HepG2 (cell line): ENCODE results near the gene SEPTIN2. TPM values are rescaled to one million over a fixed set of nuclear protein-coding genes. Genes with fewer than 3 reads are reported as not detected.

Source experiments
- ADNP ChIP-seq: sonication (generic); formaldehyde crosslinking; IDR thresholded peaks from 2 replicates; pipeline ENCODE4 v1.4.0; 2020; ENCODE audit warnings: missing genetic modification reagents
- FOXP1 ChIP-seq, 2 experiments: fragments of 450-650 bp in 1 of 2; IDR thresholded peaks; 2 replicates each; pipeline ENCODE4 v1.6.1; 2017 to 2018; ENCODE audit warnings: antibody characterized with exemption in 1 of 2
- HNRNPH1 ChIP-seq: fragments of 200-400 bp; formaldehyde crosslinking; optimal IDR thresholded peaks from 2 replicates; pipeline ENCODE3; 2017; ENCODE audit warnings: mild to moderate bottlenecking, low read depth, low read length
- HOXD1 ChIP-seq: sonication (generic); formaldehyde crosslinking; IDR thresholded peaks from 2 replicates; pipeline ENCODE4 v1.5.0; 2020; ENCODE audit warnings: missing genetic modification reagents
- KAT2B ChIP-seq: fragments of 150-350 bp; IDR thresholded peaks from 2 replicates; pipeline ENCODE4 v1.6.1; 2014; ENCODE audit warnings: low read depth, low read length, borderline replicate concordance
- MLLT10 ChIP-seq: sonication (generic); formaldehyde crosslinking; IDR thresholded peaks from 2 replicates; pipeline ENCODE4 v1.4.0; 2020; ENCODE audit warnings: missing genetic modification reagents
- SOX6 ChIP-seq, 2 experiments: fragments of 450-650 bp in 1 of 2; sonication (generic) in 1 of 2; formaldehyde crosslinking in 1 of 2; IDR thresholded peaks; 2 replicates each; pipeline versions ENCODE4 v1.4.0 to v1.6.1; 2017 to 2020; ENCODE audit warnings: antibody characterized with exemption in 1 of 2, mild to moderate bottlenecking in 1 of 2, missing genetic modification reagents in 1 of 2
- TCF7L2 ChIP-seq: IDR thresholded peaks from 2 replicates; pipeline ENCODE4 v1.6.1; 2011; ENCODE audit warnings: mild to moderate bottlenecking, low read depth, low read length, moderate library complexity
- ZBTB8A ChIP-seq: sonication (generic); formaldehyde crosslinking; IDR thresholded peaks from 2 replicates; pipeline ENCODE4 v1.4.0; 2020; ENCODE audit warnings: mild to moderate bottlenecking, low read depth, missing genetic modification reagents, borderline replicate concordance
- ZNF543 ChIP-seq: sonication (generic); formaldehyde crosslinking; IDR thresholded peaks from 2 replicates; pipeline ENCODE4 v1.4.0; 2020; ENCODE audit warnings: mild to moderate bottlenecking, missing genetic modification reagents
- ZNF589 ChIP-seq: sonication (generic); formaldehyde crosslinking; conservative IDR thresholded peaks from 2 replicates; pipeline ENCODE4 v1.8.0; 2022; ENCODE audit warnings: mild to moderate bottlenecking, moderate library complexity, missing genetic modification reagents
- ZNF660 ChIP-seq: sonication (generic); formaldehyde crosslinking; IDR thresholded peaks from 2 replicates; pipeline ENCODE4 v1.5.1; 2020; ENCODE audit warnings: mild to moderate bottlenecking, low read depth, missing genetic modification reagents, borderline replicate concordance
- ZNF672 ChIP-seq: sonication (generic); formaldehyde crosslinking; IDR thresholded peaks from 2 replicates; pipeline ENCODE4 v1.8.1; 2022; ENCODE audit warnings: missing genetic modification reagents
- ZNF703 ChIP-seq: sonication (generic); formaldehyde crosslinking; IDR thresholded peaks from 2 replicates; pipeline ENCODE4 v1.5.1; 2020; ENCODE audit warnings: missing genetic modification reagents, mild to moderate bottlenecking, moderate library complexity, borderline replicate concordance
- ZNF841 ChIP-seq: sonication (generic); formaldehyde crosslinking; IDR thresholded peaks from 2 replicates; pipeline ENCODE4 v1.8.1; 2023; ENCODE audit warnings: missing genetic modification reagents, borderline replicate concordance
- polyA plus RNA-seq, 8 experiments: library from polyadenylated mRNA; depleted of rRNA in 3 of 8; stranded (reverse) in 7 of 8; unstranded in 1 of 8; fragments of >200 nt; fragmentation: Illumina TruSeq in 4 of 8; extraction: Trizol in 4 of 8; gene quantifications; 2 replicates each; pipeline versions ENCODE4 v1.2.1 to v1.2.3, GENCODE V29; 2011 to 2016; ENCODE audit warnings: low read depth in 4 of 8, missing spikeins in 1 of 8, mixed read lengths in 1 of 8; ENCODE audit not compliant: insufficient read depth in 1 of 8
- total RNA-seq, 5 experiments: library from RNA; depleted of rRNA; stranded (reverse); fragments of >200 nt; fragmentation: Illumina TruSeq; extraction: Trizol; gene quantifications; 2 replicates each; pipeline ENCODE4 v1.2.3, GENCODE V29; 2016; ENCODE audit warnings: low read depth in 1 of 5
- TF ChIP-seq, protein P1 (sequence below): sonication (generic); formaldehyde crosslinking; IDR thresholded peaks from 2 replicates; pipeline ENCODE4 v1.4.0; 2020; ENCODE audit warnings: missing genetic modification reagents
- TF ChIP-seq, protein P2 (sequence below): sonication (generic); IDR thresholded peaks from 2 replicates; pipeline ENCODE4 v1.6.1; 2016; ENCODE audit warnings: low read depth, borderline replicate concordance
- TF ChIP-seq, protein P3 (sequence below): sonication (generic); formaldehyde crosslinking; IDR thresholded peaks from 2 replicates; pipeline ENCODE4 v1.4.0; 2020; ENCODE audit warnings: mild to moderate bottlenecking, missing genetic modification reagents, borderline replicate concordance
- TF ChIP-seq, protein P4 (sequence below): sonication (generic); formaldehyde crosslinking; IDR thresholded peaks from 2 replicates; pipeline ENCODE4 v1.5.0; 2020; ENCODE audit warnings: mild to moderate bottlenecking, missing genetic modification reagents

The SEPTIN2 gene
- total and polyA plus RNA-seq, 2 of the 13 experiments (the other 11 are each of a cell fraction or from before 2014, with no cell fraction given), result 493 to 733 TPM

DNA sequence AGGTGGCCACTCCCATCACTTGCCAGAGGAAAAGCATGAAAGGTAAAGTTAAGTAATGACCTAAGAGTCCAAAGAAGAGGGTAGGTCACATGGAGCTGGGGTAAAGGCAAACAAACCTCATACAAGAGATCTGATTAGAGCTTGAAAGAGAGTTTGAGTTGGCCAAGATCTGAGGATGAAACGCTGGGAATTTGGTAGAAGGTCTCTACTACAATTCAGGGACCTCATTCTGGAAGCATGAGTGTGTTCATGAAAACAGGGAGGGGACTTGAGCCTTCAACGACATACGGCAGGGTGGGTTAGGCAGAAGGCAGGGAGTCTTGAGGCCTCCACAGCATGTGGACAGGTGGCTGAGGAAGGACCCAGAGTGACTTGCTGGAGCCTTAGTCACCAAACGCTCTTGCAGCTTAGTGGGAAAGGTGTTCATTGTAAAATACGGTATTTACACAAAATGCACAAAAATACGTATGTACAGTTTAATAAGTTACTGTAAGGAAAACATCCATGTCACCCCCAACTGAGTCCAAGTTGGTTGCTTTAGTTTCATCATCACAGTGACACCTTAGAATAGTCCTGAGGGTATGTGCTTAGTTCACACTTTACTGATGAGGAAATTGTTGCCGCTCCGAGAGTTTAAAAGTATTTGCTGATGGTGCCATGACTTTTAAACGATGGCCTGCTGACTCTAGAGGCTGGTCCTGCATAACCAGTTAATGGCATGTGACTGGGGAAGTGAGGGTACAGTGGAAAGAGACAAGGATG lies 35.3 kb downstream of the SEPTIN2 start (continued):
- TF ChIP-seq, protein P1, sequence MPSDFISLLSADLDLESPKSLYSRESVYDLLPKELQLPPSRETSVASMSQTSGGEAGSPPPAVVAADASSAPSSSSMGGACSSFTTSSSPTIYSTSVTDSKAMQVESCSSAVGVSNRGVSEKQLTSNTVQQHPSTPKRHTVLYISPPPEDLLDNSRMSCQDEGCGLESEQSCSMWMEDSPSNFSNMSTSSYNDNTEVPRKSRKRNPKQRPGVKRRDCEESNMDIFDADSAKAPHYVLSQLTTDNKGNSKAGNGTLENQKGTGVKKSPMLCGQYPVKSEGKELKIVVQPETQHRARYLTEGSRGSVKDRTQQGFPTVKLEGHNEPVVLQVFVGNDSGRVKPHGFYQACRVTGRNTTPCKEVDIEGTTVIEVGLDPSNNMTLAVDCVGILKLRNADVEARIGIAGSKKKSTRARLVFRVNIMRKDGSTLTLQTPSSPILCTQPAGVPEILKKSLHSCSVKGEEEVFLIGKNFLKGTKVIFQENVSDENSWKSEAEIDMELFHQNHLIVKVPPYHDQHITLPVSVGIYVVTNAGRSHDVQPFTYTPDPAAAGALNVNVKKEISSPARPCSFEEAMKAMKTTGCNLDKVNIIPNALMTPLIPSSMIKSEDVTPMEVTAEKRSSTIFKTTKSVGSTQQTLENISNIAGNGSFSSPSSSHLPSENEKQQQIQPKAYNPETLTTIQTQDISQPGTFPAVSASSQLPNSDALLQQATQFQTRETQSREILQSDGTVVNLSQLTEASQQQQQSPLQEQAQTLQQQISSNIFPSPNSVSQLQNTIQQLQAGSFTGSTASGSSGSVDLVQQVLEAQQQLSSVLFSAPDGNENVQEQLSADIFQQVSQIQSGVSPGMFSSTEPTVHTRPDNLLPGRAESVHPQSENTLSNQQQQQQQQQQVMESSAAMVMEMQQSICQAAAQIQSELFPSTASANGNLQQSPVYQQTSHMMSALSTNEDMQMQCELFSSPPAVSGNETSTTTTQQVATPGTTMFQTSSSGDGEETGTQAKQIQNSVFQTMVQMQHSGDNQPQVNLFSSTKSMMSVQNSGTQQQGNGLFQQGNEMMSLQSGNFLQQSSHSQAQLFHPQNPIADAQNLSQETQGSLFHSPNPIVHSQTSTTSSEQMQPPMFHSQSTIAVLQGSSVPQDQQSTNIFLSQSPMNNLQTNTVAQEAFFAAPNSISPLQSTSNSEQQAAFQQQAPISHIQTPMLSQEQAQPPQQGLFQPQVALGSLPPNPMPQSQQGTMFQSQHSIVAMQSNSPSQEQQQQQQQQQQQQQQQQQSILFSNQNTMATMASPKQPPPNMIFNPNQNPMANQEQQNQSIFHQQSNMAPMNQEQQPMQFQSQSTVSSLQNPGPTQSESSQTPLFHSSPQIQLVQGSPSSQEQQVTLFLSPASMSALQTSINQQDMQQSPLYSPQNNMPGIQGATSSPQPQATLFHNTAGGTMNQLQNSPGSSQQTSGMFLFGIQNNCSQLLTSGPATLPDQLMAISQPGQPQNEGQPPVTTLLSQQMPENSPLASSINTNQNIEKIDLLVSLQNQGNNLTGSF (CRISPR knock-in tag), result no peak
- TF ChIP-seq, protein P2, sequence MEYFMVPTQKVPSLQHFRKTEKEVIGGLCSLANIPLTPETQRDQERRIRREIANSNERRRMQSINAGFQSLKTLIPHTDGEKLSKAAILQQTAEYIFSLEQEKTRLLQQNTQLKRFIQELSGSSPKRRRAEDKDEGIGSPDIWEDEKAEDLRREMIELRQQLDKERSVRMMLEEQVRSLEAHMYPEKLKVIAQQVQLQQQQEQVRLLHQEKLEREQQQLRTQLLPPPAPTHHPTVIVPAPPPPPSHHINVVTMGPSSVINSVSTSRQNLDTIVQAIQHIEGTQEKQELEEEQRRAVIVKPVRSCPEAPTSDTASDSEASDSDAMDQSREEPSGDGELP, result peak; percentile 56; the same call in 1 of the 2 replicates
- TF ChIP-seq ZNF660 (CRISPR knock-in tag) (no peak), HOXD1 (CRISPR knock-in tag) (no peak), ZBTB8A (CRISPR knock-in tag) (no peak), SOX6 (IDR thresholded peaks at IDR 0.05) (no peak), SOX6 (CRISPR knock-in tag; IDR thresholded peaks at IDR 0.05) (peak; percentile 60), FOXP1 (IDR thresholded peaks at IDR 0.05) (no peak), FOXP1 (CRISPR knock-in tag; IDR thresholded peaks at IDR 0.05) (peak; percentile 14; the same call in 1 of the 2 replicates), ZNF589 (CRISPR knock-in tag) (no peak), KAT2B (no peak), TCF7L2 (no peak), ADNP (no peak), ZNF543 (no peak), ZNF672 (CRISPR knock-in tag) (no peak), ZNF841 (CRISPR knock-in tag) (no peak), ZNF703 (CRISPR knock-in tag) (no peak), HNRNPH1 (no peak), MLLT10 (no peak)
- TF ChIP-seq, protein P3, sequence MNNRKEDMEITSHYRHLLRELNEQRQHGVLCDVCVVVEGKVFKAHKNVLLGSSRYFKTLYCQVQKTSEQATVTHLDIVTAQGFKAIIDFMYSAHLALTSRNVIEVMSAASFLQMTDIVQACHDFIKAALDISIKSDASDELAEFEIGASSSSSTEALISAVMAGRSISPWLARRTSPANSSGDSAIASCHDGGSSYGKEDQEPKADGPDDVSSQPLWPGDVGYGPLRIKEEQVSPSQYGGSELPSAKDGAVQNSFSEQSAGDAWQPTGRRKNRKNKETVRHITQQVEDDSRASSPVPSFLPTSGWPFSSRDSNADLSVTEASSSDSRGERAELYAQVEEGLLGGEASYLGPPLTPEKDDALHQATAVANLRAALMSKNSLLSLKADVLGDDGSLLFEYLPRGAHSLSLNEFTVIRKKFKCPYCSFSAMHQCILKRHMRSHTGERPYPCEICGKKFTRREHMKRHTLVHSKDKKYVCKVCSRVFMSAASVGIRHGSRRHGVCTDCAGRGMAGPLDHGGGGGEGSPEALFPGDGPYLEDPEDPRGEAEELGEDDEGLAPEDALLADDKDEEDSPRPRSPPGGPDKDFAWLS (CRISPR knock-in tag), result no peak
- TF ChIP-seq, protein P4, sequence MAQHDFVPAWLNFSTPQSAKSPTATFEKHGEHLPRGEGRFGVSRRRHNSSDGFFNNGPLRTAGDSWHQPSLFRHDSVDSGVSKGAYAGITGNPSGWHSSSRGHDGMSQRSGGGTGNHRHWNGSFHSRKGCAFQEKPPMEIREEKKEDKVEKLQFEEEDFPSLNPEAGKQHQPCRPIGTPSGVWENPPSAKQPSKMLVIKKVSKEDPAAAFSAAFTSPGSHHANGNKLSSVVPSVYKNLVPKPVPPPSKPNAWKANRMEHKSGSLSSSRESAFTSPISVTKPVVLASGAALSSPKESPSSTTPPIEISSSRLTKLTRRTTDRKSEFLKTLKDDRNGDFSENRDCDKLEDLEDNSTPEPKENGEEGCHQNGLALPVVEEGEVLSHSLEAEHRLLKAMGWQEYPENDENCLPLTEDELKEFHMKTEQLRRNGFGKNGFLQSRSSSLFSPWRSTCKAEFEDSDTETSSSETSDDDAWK (CRISPR knock-in tag), result no peak
